Kidney (tissue), 14 donors: ENCODE results near the gene TEAD1. TPM values are rescaled to one million over a fixed set of nuclear protein-coding genes. Genes with fewer than 3 reads are reported as not detected.

Source experiments
- DNase-seq, 5 donors: peaks; one replicate each; pipeline ENCODE4 v3.0.0-alpha.2; 2013 to 2020
- FAIRE-seq: peaks from 2 replicates; lab custom pipeline; 2012; peaks lifted over from hg19 to GRCh38; lab: Jason Lieb, UNC
- H3K27ac ChIP-seq, 2 donors: one replicate each; pipeline ENCODE4 v1.7.0; 2013; ENCODE audit warnings: low read depth in 2 of 2, low read length in 2 of 2, inconsistent platforms in 1 of 2
- H3K27me3 ChIP-seq: one replicate; pipeline ENCODE4 v1.7.1; 2013; ENCODE audit warnings: low read length, inconsistent platforms; ENCODE audit not compliant: control insufficient read depth, insufficient read depth
- H3K36me3 ChIP-seq, 3 donors: one replicate each; pipeline versions ENCODE4 v1.7.0 to v1.7.1; 2013; ENCODE audit warnings: low read length in 3 of 3, control low read depth in 1 of 3, inconsistent platforms in 1 of 3; ENCODE audit not compliant: insufficient read depth in 3 of 3, control insufficient read depth in 2 of 3
- H3K4me1 ChIP-seq, 3 donors: one replicate each; pipeline versions ENCODE4 v1.7.0 to v1.7.1; 2013; ENCODE audit warnings: low read length in 3 of 3, inconsistent platforms in 1 of 3, low read depth in 1 of 3; ENCODE audit not compliant: control insufficient read depth in 2 of 3, insufficient read depth in 2 of 3
- H3K4me3 ChIP-seq, 3 donors: one replicate each; pipeline versions ENCODE4 v1.7.0 to v1.8.1; 2013; ENCODE audit warnings: low read length in 3 of 3, control low read depth in 1 of 3, inconsistent platforms in 1 of 3
- H3K9ac ChIP-seq, 3 donors: one replicate each; pipeline versions ENCODE4 v1.7.0 to v1.7.1; 2013; ENCODE audit warnings: low read length in 3 of 3, control low read depth in 1 of 3, inconsistent platforms in 1 of 3
- H3K9me3 ChIP-seq, 3 donors: one replicate each; pipeline versions ENCODE4 v1.7.0 to v1.7.1; 2013; ENCODE audit warnings: low read length in 3 of 3, control low read depth in 1 of 3, inconsistent platforms in 1 of 3; ENCODE audit not compliant: control insufficient read depth in 2 of 3, insufficient read depth in 1 of 3
- CTCF ChIP-seq: IDR thresholded peaks from 3 replicates; pipeline ENCODE4 v1.5.1; 2012; ENCODE audit warnings: mild to moderate bottlenecking, moderate library complexity, borderline replicate concordance; ENCODE audit not compliant: insufficient read depth; ENCODE audit errors: extremely low read depth
- intact Hi-C: fragments of 100-400 bp; cut with DNase I; formaldehyde crosslinking; loops from one replicate; pipeline ENCODE4 v1.11.1; 2022
- polyA plus RNA-seq: library from polyadenylated mRNA; stranded (reverse); fragments of 350-450 nt; fragmentation: Illumina TruSeq; extraction: RNeasy Lipid Tissue Mini Kit (QIAGEN cat#74804); gene quantifications from one replicate; pipeline ENCODE4 v1.2.3, GENCODE V29; 2014; ENCODE audit warnings: low read depth, low replicate concordance; ENCODE audit not compliant: insufficient read depth
- total RNA-seq: library from RNA; stranded (reverse); fragmentation: NEBNext Ultra II Directional; extraction: Animal tissue kit (Norgen Biotek cat#: 25700); gene quantifications from one replicate; pipeline ENCODE4 v1.2.1, GENCODE V29; 2021
- donor health status: control.
- donor health status: control.
- donor health status: control.
- donor health status: control.
- donor health status: control.
- donor health status: DM: yes; HTN: yes; CAD: no.
- donor health status: Normal renal cell carcinoma (clear cell type).

TEAD1 gene
- total and polyA plus RNA-seq, 2 donors from 2014 or later, result 7.6 to 77.2 TPM

- H3K27ac ChIP-seq, result peak overlapping the region in 1 of 2 donors; percentile 23
- no peaks in the 10 kb centered on the region for H3K27me3 ChIP-seq
- DNase-seq, result peak in 1 of 5 donors; percentile 35
- no peaks in the 10 kb centered on the region for H3K9me3 ChIP-seq
- no peak overlapping the region for H3K9ac ChIP-seq
- peaks cover 6 to 41% (median 20%) of the 10 kb centered on the region in 3 donors for H3K4me1 ChIP-seq
- H3K36me3 ChIP-seq, result no peaks in the 10 kb centered on the region
- H3K4me3 ChIP-seq, result no peak overlapping the region
- no peak for TF ChIP-seq CTCF
- intact Hi-C loops, result no loop called here
- no peak for FAIRE-seq
These were observed 172.8 kb downstream of the TEAD1 start for GRCh38 chr11:12846786-12847615.

- H3K27ac ChIP-seq, result no peak overlapping the region
These were observed 174.2 kb downstream of the TEAD1 start for GRCh38 chr11:12848413-12848812.

GRCh38 chr11:12853325-12853651 lies 179.1 kb downstream of the TEAD1 start:
- peak overlapping the region in 1 of 3 donors; percentile 28 for H3K9ac ChIP-seq
- peaks cover 0 to 20% (median 19%) of the 10 kb centered on the region in 3 donors for H3K4me1 ChIP-seq
- H3K27ac ChIP-seq, result peak overlapping the region; percentile 83
- H3K36me3 ChIP-seq, result no peaks in the 10 kb centered on the region
- no peaks in the 10 kb centered on the region for H3K9me3 ChIP-seq
- FAIRE-seq (no peak), DNase-seq (no peak)
- intact Hi-C loops, result no loop called here
- H3K27me3 ChIP-seq, result no peaks in the 10 kb centered on the region
- TF ChIP-seq CTCF, result no peak
- no peak overlapping the region for H3K4me3 ChIP-seq

More at GRCh38 chr11:12848413-12848812, 174.2 kb downstream of the TEAD1 start:
- Histone ChIP-seq H3K4me3 (no peak overlapping the region), H3K4me1 (peaks cover 5 to 36% (median 19%) of the 10 kb centered on the region in 3 donors), H3K9me3 (no peaks in the 10 kb centered on the region), H3K27me3 (no peaks in the 10 kb centered on the region), H3K36me3 (no peaks in the 10 kb centered on the region), H3K9ac (no peak overlapping the region)
- no peak for TF ChIP-seq CTCF
- DNase-seq (no peak), FAIRE-seq (no peak)
- intact Hi-C loops, result no loop called here
